MCF 10A (cell line): ENCODE data around the gene TYROBP. TPM values are rescaled to one million over a fixed set of nuclear protein-coding genes. Genes with fewer than 3 reads are reported as not detected.

ENCODE experiments used
- BruUV-seq: library from RNA; stranded (reverse); fragments of 400-500 nt; replicated peaks from 2 replicates; lab custom pipeline; 2021; lab: Mats Ljungman, UMichigan
- CTCF ChIA-PET: fragments of 300-600 bp; sonication (Branson Sonifier 250); formaldehyde crosslinking; extraction: SDS; loops from one replicate; lab custom pipeline; 2021; ENCODE audit warnings: antibody characterized with exemption, inconsistent platforms; lab: Yijun Ruan, JAX
- POLR2A ChIA-PET: fragments of 300-600, 350-650 bp; sonication (Branson Sonifier 250); formaldehyde crosslinking; extraction: SDS; loops from one replicate; lab custom pipeline; 2020; ENCODE audit warnings: antibody characterized with exemption, inconsistent platforms; lab: Yijun Ruan, JAX
- DNase-seq: peaks from one replicate; pipeline ENCODE4 v3.0.0-alpha.2; 2018; ENCODE audit not compliant: unreplicated experiment
- H3K27ac Mint-ChIP-seq: one replicate; pipeline ENCODE4 v1.8.0; 2022; ENCODE audit warnings: mild to moderate bottlenecking, low read depth, mixed read lengths; ENCODE audit not compliant: unreplicated experiment
- H3K27me3 Mint-ChIP-seq: one replicate; pipeline ENCODE4 v1.8.0; 2022; ENCODE audit warnings: mixed read lengths; ENCODE audit not compliant: insufficient read depth, unreplicated experiment
- H3K36me3 Mint-ChIP-seq: one replicate; pipeline ENCODE4 v1.8.0; 2022; ENCODE audit warnings: mild to moderate bottlenecking, moderate library complexity, mixed read lengths; ENCODE audit not compliant: insufficient read depth, unreplicated experiment
- H3K4me1 Mint-ChIP-seq: one replicate; pipeline ENCODE4 v1.8.0; 2022; ENCODE audit warnings: mixed read lengths; ENCODE audit not compliant: insufficient read depth, unreplicated experiment
- H3K4me3 Mint-ChIP-seq: one replicate; pipeline ENCODE4 v1.8.0; 2022; ENCODE audit warnings: mild to moderate bottlenecking, moderate library complexity, mixed read lengths; ENCODE audit not compliant: unreplicated experiment
- H3K9me3 Mint-ChIP-seq: one replicate; pipeline ENCODE4 v1.8.0; 2022; ENCODE audit warnings: mixed read lengths; ENCODE audit not compliant: unreplicated experiment
- intact Hi-C: fragments of 100-400 bp; cut with micrococcal nuclease; formaldehyde crosslinking; loops from 2 replicates; pipeline ENCODE4 v1.14.1; 2022
- total RNA-seq: library from RNA; stranded (reverse); gene quantifications from 2 replicates; pipeline ENCODE4 v1.2.3, GENCODE V29; 2022
- TF ChIP-seq, protein P1 (sequence below): fragments of 200-600 bp; IDR thresholded peaks from one replicate; pipeline ENCODE4 v1.8.0; 2022; ENCODE audit warnings: antibody characterized with exemption, mild to moderate bottlenecking; ENCODE audit not compliant: unreplicated experiment

The TYROBP gene
- total RNA-seq, 1 experiment from 2014 or later = not detected

DNA sequence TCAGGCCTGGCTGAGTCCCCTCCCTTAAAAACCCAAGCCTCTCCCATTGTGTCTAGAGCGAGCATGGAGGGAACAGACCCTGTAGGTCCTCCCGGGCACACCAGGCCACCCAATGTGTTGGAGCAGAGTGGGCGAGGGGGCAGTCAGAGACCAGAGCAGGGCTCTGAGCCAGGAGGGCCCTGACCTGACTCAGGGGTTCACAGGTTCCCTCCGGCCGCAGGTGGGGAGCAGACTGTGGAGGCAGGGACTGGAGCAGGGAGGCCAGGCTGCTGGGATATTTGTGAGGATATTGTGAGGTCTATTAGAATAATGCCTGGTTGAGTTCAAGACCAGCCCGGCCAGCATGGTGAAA lies 1.6 kb upstream of the TYROBP start:
- no peak for DNase-seq
- BruUV-seq = no TSS peak
- no peak overlapping the region for H3K4me3 Mint-ChIP-seq
- POLR2A ChIA-PET = no interaction called here
- intact Hi-C loops = no loop called here
- no peaks in the 10 kb centered on the region for H3K4me1 Mint-ChIP-seq
- no peak overlapping the region for H3K27ac Mint-ChIP-seq
- no peaks in the 10 kb centered on the region for H3K9me3 Mint-ChIP-seq
- H3K27me3 Mint-ChIP-seq = peaks cover 4% of the 10 kb centered on the region
- no peaks in the 10 kb centered on the region for H3K36me3 Mint-ChIP-seq
- TF ChIP-seq, protein P1, sequence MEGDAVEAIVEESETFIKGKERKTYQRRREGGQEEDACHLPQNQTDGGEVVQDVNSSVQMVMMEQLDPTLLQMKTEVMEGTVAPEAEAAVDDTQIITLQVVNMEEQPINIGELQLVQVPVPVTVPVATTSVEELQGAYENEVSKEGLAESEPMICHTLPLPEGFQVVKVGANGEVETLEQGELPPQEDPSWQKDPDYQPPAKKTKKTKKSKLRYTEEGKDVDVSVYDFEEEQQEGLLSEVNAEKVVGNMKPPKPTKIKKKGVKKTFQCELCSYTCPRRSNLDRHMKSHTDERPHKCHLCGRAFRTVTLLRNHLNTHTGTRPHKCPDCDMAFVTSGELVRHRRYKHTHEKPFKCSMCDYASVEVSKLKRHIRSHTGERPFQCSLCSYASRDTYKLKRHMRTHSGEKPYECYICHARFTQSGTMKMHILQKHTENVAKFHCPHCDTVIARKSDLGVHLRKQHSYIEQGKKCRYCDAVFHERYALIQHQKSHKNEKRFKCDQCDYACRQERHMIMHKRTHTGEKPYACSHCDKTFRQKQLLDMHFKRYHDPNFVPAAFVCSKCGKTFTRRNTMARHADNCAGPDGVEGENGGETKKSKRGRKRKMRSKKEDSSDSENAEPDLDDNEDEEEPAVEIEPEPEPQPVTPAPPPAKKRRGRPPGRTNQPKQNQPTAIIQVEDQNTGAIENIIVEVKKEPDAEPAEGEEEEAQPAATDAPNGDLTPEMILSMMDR = no peak
- CTCF ChIA-PET = no interaction called here

DNA sequence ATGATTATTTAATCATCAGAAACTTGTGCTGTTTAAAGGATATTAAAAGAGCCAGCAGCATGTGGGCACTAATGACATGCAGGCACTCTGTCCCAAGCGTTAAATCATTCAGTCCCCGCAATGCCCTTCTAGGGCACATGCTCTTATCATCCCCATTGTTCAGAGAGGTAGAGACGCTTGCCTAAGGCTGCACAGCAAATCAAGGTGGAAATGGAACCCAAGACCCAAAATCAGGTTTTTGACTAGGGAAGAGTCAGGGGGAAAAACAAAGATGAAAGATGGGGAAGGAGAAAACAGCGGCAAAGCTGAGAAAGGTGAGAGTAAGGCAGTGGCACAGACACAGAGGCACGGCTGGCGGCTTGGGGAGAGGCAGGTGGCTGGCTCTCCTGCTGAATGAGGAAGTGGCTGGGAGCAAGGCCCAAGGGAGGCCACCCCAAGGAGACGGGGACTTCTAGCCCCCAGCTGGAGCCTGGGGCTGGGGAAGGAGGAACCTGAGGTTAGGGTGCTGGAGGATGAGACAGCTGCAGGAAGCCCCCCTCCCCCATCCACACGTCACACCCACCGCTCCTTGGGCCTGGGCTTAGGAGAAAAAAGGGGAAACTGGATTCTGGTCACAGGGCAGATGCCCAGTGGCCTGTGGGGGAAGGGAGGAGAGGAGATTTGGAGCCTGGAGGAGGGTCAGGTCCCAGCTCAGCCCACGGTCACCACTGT lies 1.0 kb upstream of the TYROBP start:
- BruUV-seq = no TSS peak
- TF ChIP-seq, protein P1 = no peak
- intact Hi-C loops = no loop called here
- ChIA-PET CTCF (interaction anchor here (0.6 to 1.4 kb wide), 2 partner anchors 22 to 27 kb away, joined by 3 to 4 read pairs; no protein-coding TSS in a partner anchor), POLR2A (no interaction called here)
- Mint-ChIP-seq H3K36me3 (no peaks in the 10 kb centered on the region), H3K27me3 (no peaks in the 10 kb centered on the region), H3K27ac (no peak overlapping the region), H3K4me1 (no peaks in the 10 kb centered on the region), H3K9me3 (no peaks in the 10 kb centered on the region), H3K4me3 (no peak overlapping the region)
- no peak for DNase-seq

DNA sequence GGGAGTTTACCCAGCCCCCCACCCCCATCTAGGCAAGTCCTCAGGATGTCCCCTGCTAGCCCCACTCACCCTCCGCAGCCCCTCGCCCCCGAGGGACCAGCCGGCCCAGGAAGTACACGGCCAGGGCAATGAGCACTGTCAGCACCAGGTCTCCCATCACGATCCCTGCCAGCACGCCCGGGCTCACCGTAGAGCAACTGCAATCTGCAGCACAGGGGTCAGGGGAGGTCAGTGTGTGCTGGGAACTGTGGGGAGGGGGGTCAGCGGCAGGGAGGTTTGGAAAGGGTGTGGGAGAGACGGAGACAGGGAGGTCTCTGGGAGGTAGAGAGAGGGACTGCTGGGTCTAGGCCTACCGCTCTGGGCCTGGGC lies 734 bp downstream of the TYROBP start:
- Mint-ChIP-seq H3K36me3 (no peaks in the 10 kb centered on the region), H3K9me3 (no peaks in the 10 kb centered on the region), H3K4me3 (no peak overlapping the region), H3K4me1 (peaks cover 9% of the 10 kb centered on the region), H3K27ac (no peak overlapping the region), H3K27me3 (no peaks in the 10 kb centered on the region)
- intact Hi-C loops = no loop called here
- CTCF ChIA-PET = no interaction called here
- POLR2A ChIA-PET = no interaction called here
- TF ChIP-seq, protein P1 = no peak
- DNase-seq = no peak
- BruUV-seq = no TSS peak

DNA sequence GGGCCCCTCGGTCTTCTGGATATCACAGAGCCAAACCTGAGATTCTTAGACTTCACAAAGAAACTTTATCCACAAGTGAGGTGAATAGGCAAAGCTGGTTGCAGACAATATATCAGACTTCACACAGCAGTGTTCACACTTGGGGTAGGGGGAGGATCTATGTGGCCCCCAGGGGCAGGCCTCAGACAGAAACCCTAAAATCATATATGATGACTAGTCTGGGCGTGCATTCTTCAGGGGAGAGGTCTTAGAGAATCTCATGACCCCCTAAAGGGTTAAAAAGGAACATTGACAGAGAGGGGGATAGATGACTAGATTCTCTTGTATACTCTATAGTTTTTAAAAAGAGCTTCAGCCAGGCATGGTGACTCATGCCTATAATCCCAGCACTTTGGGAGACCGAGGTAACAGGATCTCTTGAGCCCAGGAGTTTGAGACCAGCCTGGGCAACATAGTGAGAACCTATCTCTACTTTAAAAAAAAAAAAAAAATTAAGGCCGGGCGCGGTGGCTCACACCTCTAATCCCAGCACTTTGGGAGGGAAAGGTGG lies 2.8 kb downstream of the TYROBP start:
- H3K4me3 Mint-ChIP-seq = no peak overlapping the region

More for the DNA sequence above, 2.8 kb downstream of the TYROBP start:
- Mint-ChIP-seq H3K27me3 (no peaks in the 10 kb centered on the region), H3K27ac (no peak overlapping the region), H3K4me1 (peaks cover 16% of the 10 kb centered on the region), H3K9me3 (no peaks in the 10 kb centered on the region), H3K36me3 (no peaks in the 10 kb centered on the region)
- BruUV-seq = no TSS peak
- TF ChIP-seq, protein P1 = no peak
- no peak for DNase-seq
- intact Hi-C loops = no loop called here
- POLR2A ChIA-PET = no interaction called here
- CTCF ChIA-PET = interaction anchor here (0.5 to 0.6 kb wide), 2 partner anchors 28 to 587 kb away, joined by 3 read pairs; no protein-coding TSS in a partner anchor
